Spinal cord (tissue), 10 donors: ENCODE results near the gene ERG28. TPM values are rescaled to one million over a fixed set of nuclear protein-coding genes. Genes with fewer than 3 reads are reported as not detected.
A peak's percentile ranks its signal among the peaks of the same experiment; 100 is the strongest.

ENCODE experiments used
- DNase-seq, 6 donors: peaks; one replicate each; pipeline versions ENCODE4 v3.0.0 to v3.0.0-alpha.2; 2013 to 2015; ENCODE audit warnings: low spot score in 6 of 6, low read depth in 4 of 6
- H3K27ac ChIP-seq: one replicate; pipeline ENCODE4 v1.5.1; 2013; ENCODE audit warnings: low read depth, low read length, control low read depth
- H3K27me3 ChIP-seq: one replicate; pipeline ENCODE4 v1.6.1; 2013; ENCODE audit warnings: low read length; ENCODE audit not compliant: control insufficient read depth, insufficient read depth
- H3K36me3 ChIP-seq: one replicate; pipeline ENCODE4 v1.6.1; 2013; ENCODE audit warnings: low read length; ENCODE audit not compliant: control insufficient read depth, insufficient read depth
- H3K4me1 ChIP-seq: one replicate; pipeline ENCODE4 v1.6.1; 2013; ENCODE audit warnings: low read length; ENCODE audit not compliant: control insufficient read depth, insufficient read depth
- H3K4me3 ChIP-seq: one replicate; pipeline ENCODE4 v1.5.1; 2013; ENCODE audit warnings: low read depth, low read length, control low read depth
- H3K9me3 ChIP-seq: one replicate; pipeline ENCODE4 v1.6.1; 2013; ENCODE audit warnings: low read length; ENCODE audit not compliant: control insufficient read depth, insufficient read depth
- WGBS: methylation state at CpG from one replicate; pipeline ENCODE4 v1.1.5; 2013; ENCODE audit warnings: missing lambda C conversion rate; ENCODE audit not compliant: insufficient coverage; 5-methylcytosine and 5-hydroxymethylcytosine counted together
- long read RNA-seq, 4 donors: transcript quantifications; one replicate each; lab custom pipeline, GENCODE V29; 2026
- polyA plus RNA-seq, 2 donors: library from polyadenylated mRNA; unstranded; fragments of 120-200 nt; gene quantifications; one replicate each; pipeline ENCODE4 v1.2.1, GENCODE V29; 2013; ENCODE audit not compliant: insufficient read length in 2 of 2
- total RNA-seq, 2 donors: library from RNA; depleted of rRNA in 1 of 2; stranded (reverse); fragments of 120-200 nt in 1 of 2; fragments of >200 nt in 1 of 2; gene quantifications; one replicate each; pipeline versions ENCODE4 v1.2.3 to v1.2.4, GENCODE V29; 2013 to 2014
- donor health status: healthy.

The ERG28 gene, protein sequence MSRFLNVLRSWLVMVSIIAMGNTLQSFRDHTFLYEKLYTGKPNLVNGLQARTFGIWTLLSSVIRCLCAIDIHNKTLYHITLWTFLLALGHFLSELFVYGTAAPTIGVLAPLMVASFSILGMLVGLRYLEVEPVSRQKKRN
- 10 to 100 TPM; 12.2 to 17.4 TPM for total RNA-seq
- polyA plus RNA-seq, result 10 to 100 TPM; 51.8 to 58.5 TPM
- long read RNA-seq, donor 1, transcript ERG28-201 (5 exons, 2,633 nt), result major isoform, 82 of 101 reads
- long read RNA-seq, donor 1, partial matches to known transcripts, result 14 of 101 reads
- long read RNA-seq, donor 1, other reads (novel, unspliced or antisense), result 5 of 101 reads
- long read RNA-seq, donor 2, transcript ERG28-201 (5 exons, 2,633 nt), result major isoform, 28 of 28 reads
- long read RNA-seq, donor 2, partial matches to known transcripts, result 0 of 28 reads
- long read RNA-seq, donor 2, other reads (novel, unspliced or antisense), result 0 of 28 reads
- long read RNA-seq, donor 3, transcript ERG28-201 (5 exons, 2,633 nt), result major isoform, 30 of 51 reads
- long read RNA-seq, donor 3, partial matches to known transcripts, result 21 of 51 reads
- long read RNA-seq, donor 3, other reads (novel, unspliced or antisense), result 0 of 51 reads
- long read RNA-seq, donor 4, transcript ERG28-201 (5 exons, 2,633 nt), result major isoform, 55 of 68 reads
- long read RNA-seq, donor 4, partial matches to known transcripts, result 6 of 68 reads
- long read RNA-seq, donor 4, other reads (novel, unspliced or antisense), result 7 of 68 reads

DNA sequence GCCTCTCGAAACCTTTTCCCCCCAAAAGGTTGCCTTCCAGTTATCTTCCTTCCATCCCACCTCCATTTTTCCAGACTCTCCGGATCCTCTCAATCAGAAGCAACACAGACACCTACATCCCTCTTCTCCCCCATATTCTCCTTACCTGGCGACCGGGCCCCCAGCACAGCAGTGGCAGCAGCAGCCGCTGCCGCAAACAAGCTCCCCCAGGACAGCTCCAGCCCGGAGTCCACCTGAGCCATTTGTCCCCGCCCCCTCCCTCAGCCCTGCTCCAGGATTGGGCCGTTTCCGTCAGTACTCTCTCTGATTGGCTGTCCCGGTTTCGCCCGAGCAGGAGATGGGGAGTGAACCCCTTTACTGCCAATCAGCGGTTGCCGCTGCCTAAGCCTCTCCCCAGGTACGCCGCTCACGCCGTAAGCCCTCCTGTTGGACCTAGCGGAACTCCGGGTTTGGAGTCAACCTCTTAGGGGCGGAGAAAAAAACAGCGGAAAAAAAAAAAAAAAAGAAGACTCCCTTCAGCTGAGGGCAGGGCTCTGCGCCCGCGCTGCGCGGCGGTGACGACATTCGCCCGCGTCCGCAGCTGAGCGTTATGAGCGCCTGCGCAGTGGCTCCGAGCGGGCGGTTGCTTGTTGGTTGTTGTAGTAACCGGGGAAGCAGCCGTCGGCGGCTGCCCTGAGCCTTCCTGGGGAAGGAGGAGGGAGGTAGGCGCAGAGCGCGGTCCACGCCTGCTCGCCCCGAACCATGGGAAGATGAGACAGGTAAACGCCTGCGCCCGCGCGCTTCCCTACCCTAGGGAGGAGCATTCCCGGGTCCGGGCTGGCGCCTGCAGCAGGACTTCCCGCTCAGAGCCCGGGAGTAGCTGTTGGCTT is at the start of gene ERG28, which contains the start of gene TTLL5:
Gene ERG28, minus strand, starts transcription at position 247 of the 869 bp plus-strand sequence. CDS start 3,374 bp downstream, outside the sequence.
Gene TTLL5, plus strand, starts transcription at position 617 of the 869 bp plus-strand sequence. CDS start 1,904 bp downstream, outside the sequence.
- Histone ChIP-seq H3K9me3 (no peaks in the 10 kb centered on the region), H3K27me3 (no peaks in the 10 kb centered on the region), H3K27ac (peak within 1 kb of the TSS; percentile 94), H3K4me3 (peak within 1 kb of the TSS; percentile 99), H3K36me3 (peaks cover 5% of the 10 kb centered on the region), H3K4me1 (peaks cover 18% of the 10 kb centered on the region)
- DNase-seq, result peak; percentile 91 to 99 (median 95)
- under 1% methylated on average over 60 of the region's 60 CpGs for WGBS

DNA sequence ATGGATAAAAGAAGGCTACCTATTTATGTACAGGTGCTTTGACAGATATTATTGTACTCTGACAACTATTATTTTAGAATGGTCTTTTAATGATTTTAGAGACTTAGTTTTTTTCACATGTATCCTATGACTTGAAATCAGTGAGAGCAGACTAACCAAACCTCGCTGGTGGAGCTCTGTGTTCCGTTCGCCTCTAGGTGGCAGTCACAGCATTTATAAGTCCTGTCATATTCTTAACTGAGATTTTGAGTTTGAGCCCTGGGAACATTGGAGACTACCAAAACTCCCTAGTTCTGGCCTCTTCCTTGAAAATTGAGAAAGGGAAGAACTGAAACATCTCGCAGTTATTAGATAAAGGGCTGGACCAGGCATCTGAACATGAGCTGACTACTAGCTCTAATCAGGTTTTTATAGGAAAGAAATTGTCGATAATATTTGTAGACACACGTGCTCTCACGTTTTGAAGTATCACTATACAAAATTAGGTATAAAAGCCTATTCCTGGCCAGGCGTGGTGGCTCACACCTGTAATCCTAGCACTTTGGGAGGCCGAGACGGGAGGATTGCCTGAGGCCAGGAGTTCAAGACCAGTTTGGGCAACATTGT is 48.6 kb upstream of the ERG28 start:
- Histone ChIP-seq H3K36me3 (peaks cover 4% of the 10 kb centered on the region), H3K9me3 (no peaks in the 10 kb centered on the region), H3K4me3 (no peak overlapping the region), H3K27me3 (no peaks in the 10 kb centered on the region), H3K4me1 (peaks cover 11% of the 10 kb centered on the region), H3K27ac (no peak overlapping the region)
- 47% methylated on average over 6 of the region's 10 CpGs for WGBS
- peak in 5 of 6 donors; percentile 75 to 95 (median 78) for DNase-seq

DNA sequence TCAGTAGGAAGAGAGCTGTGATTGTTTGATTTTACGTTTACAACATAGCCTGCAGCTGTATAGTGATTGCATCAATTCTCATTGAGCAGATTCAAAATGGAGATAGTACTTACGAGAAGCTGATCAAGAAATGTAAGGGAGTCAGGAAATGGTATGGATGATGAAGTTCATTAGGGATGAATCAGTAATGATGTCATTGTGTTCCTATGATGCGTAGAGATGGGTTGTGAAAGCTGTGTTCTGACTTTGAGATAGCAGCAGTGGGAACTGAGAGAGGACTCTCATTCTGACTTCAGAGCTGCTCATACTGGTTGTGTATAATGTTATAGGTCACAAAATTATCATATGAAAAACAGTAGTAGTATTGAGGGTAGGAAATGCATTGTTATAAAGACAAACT is 44.3 kb upstream of the ERG28 start:
- Histone ChIP-seq H3K4me1 (peaks cover 8% of the 10 kb centered on the region), H3K4me3 (no peak overlapping the region), H3K9me3 (no peaks in the 10 kb centered on the region), H3K27ac (no peak overlapping the region), H3K27me3 (no peaks in the 10 kb centered on the region), H3K36me3 (peaks cover 11% of the 10 kb centered on the region)
- no peak for DNase-seq
- 90% methylated on average over 3 of the region's 3 CpGs for WGBS

DNA sequence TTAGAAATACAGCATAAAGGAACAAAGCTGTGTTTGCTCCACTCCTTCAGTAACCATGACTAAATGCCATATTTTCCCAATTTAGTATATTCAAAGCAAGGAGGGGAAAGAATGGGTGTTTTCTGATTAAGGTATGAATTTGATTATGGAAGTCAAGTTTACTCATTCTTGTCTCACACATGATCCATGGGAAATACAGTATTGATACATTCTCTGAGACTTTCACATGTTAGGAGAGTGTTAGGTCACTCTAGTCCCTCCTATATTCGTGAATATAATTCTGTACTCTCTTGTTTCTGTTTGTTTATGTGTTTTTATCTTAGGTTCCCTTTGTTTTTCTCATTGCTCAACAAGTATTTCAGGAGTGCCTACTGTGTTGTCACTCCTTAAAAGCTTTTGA is 42.8 kb upstream of the ERG28 start:
- no peak overlapping the region for H3K4me3 ChIP-seq
- peaks cover 15% of the 10 kb centered on the region for H3K36me3 ChIP-seq
- peaks cover 11% of the 10 kb centered on the region for H3K4me1 ChIP-seq
- DNase-seq, result no peak
- no peaks in the 10 kb centered on the region for H3K27me3 ChIP-seq
- peak overlapping the region; percentile 85 for H3K27ac ChIP-seq
- no CpG with 5 or more reads among the region's 1 CpG for WGBS
- no peaks in the 10 kb centered on the region for H3K9me3 ChIP-seq

DNA sequence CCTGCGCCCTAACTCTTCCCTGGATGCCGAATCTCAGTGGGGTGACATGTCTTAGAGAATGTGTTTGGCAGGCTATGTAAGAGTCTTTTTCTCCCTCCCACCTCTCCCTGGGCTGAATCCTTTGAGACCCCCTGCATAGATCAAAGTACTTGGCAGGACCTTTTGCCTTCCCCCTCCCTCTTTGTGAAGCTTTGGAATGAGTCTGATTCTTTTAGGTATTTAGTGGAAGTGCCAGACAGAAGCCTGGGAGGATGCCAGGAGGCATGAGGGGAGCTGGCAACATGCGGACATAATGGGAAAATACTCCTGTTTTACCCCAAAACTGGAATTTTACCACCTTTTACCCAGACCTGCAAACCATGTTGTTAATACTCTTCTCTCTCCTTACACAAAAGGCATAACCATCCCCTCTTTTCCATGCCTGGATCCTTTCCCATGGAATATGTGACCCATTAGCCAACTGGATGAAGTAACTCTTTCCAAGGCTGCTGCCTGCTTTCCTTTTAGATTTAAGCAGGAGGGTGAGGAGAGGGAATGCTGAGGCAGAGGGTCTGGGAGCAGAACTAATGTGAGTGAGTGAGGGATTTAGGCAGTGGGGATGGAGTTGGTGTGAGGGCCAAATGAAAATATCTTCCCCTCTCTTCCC is 42.1 kb upstream of the ERG28 start:
- Histone ChIP-seq H3K27me3 (no peaks in the 10 kb centered on the region), H3K9me3 (no peaks in the 10 kb centered on the region), H3K4me1 (peaks cover 15% of the 10 kb centered on the region), H3K36me3 (peaks cover 11% of the 10 kb centered on the region), H3K27ac (peak overlapping the region; percentile 85), H3K4me3 (no peak overlapping the region)
- peak in 5 of 6 donors; percentile 67 to 95 (median 77) for DNase-seq
- no CpG with 5 or more reads among the region's 3 CpGs for WGBS

DNA sequence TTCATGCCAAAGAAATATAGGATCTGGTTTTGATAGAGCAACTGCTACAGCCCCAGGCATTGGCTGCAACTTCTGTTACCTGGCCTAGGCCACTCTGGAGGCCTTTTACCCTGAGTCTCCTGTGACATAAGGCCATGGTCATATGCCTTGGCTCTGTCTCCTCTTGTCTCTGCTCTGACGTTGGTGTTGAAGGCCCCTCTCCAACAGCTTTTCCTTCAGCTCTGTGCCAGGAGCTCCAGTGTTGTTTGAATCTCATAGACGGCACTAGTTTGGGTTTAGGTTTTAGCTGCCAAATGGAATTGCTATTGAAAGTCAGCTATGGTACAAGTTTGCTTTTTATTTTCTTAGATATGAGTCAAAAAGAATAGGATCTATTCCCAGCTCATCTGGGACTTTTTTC is 41.4 kb upstream of the ERG28 start:
- peaks cover 11% of the 10 kb centered on the region for H3K36me3 ChIP-seq
- DNase-seq, result peak in 2 of 6 donors; percentile 53 to 83
- no peak overlapping the region for H3K4me3 ChIP-seq
- H3K27me3 ChIP-seq, result no peaks in the 10 kb centered on the region
- H3K27ac ChIP-seq, result peak overlapping the region; percentile 85
- H3K9me3 ChIP-seq, result no peaks in the 10 kb centered on the region
- peaks cover 15% of the 10 kb centered on the region for H3K4me1 ChIP-seq
- no CpG with 5 or more reads among the region's 2 CpGs for WGBS

DNA sequence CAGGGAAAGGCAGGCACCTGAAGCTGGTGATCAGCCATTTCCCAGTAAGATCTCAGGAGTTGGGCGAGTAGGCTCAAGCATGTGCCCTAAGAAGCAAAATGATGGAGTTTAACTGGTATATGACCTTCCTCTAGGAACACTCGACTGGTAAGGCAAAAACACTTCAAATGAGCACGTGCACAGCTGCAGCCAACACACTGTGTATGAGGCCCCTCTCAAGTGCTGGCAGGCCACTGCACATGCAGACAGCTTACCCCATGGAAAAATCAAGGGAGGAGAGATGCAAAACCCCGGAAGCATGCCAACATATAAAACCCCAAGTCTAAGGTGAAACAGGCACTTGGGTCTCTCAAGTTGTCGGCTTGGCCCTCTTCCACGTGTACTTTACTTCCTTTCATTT is 39.6 kb upstream of the ERG28 start:
- Histone ChIP-seq H3K9me3 (no peaks in the 10 kb centered on the region), H3K4me1 (peaks cover 18% of the 10 kb centered on the region), H3K4me3 (no peak overlapping the region), H3K27ac (no peak overlapping the region), H3K27me3 (no peaks in the 10 kb centered on the region), H3K36me3 (peaks cover 11% of the 10 kb centered on the region)
- no peak for DNase-seq
- WGBS, result 88% methylated on average over 6 of the region's 6 CpGs

DNA sequence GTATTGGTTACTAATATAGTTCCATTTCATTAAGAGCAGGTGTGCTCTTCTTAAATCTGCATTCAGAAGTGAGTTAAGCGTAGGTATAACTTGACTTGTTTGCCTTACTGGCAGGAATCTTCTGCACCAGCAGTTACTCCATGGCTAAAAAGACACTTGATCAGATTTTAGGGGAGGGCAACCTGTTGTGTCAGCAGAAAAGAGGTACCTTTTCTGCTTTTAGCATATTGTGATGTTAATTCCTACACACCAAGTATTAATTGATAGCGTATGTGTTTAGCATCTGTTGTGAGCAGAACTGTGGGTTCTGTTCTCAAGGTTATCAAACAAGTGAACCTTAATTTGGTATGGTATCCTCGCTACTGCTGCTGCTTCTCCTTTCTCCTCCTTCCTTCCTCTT is 38.7 kb upstream of the ERG28 start:
- no peak overlapping the region for H3K4me3 ChIP-seq
- no peaks in the 10 kb centered on the region for H3K27me3 ChIP-seq
- DNase-seq, result no peak
- H3K4me1 ChIP-seq, result peaks cover 18% of the 10 kb centered on the region
- H3K36me3 ChIP-seq, result peaks cover 12% of the 10 kb centered on the region
- H3K27ac ChIP-seq, result no peak overlapping the region
- H3K9me3 ChIP-seq, result no peaks in the 10 kb centered on the region
- 100% methylated on average over 1 of the region's 3 CpGs for WGBS
